ENCODE data around the gene DEGS2.

GRCh38 chr14:100114109-100114765 is 45.2 kb downstream of the DEGS2 start:
- TF ChIP-seq CTCF (IDR thresholded peaks at IDR 0.05; ENCODE audit: low read length): no peak
- TF ChIP-seq EZH2phosphoT487 (IDR thresholded peaks at IDR 0.05; ENCODE audit: low read length): no peak
- no peak for TF ChIP-seq EZH2 (optimal IDR thresholded peaks at IDR 0.05; ENCODE audit: low read depth, low read length)
